C4-2B (cell line): Measurements from ENCODE around the gene MAP3K14.

ENCODE experiments used
- CTCF ChIP-seq: fragments of 450-650 bp; conservative IDR thresholded peaks from 2 replicates; pipeline ENCODE4 v1.5.1; 2017; ENCODE audit warnings: mild to moderate bottlenecking
- ZFX ChIP-seq: fragments of 450-650 bp; IDR thresholded peaks from 2 replicates; pipeline ENCODE4 v1.6.1; 2017

GRCh38 chr17:45271603-45272002 is 45.2 kb downstream of the MAP3K14 start:
- no peak for TF ChIP-seq CTCF
- TF ChIP-seq ZFX = no peak
